Right renal pelvis (tissue), 4 donors: ENCODE results near the gene KCNIP1. TPM values are rescaled to one million over a fixed set of nuclear protein-coding genes. Genes with fewer than 3 reads are reported as not detected.

Experiments used
- DNase-seq, 4 donors: peaks; one replicate each; pipeline ENCODE4 v3.0.0-alpha.2; 2013; ENCODE audit warnings: low read depth in 4 of 4, low spot score in 3 of 4, missing footprints in 1 of 4
- polyA plus RNA-seq, 4 donors: library from polyadenylated mRNA; unstranded; fragments of 120-200 nt; gene quantifications; one replicate each; pipeline ENCODE4 v1.2.1, GENCODE V29; 2013; ENCODE audit not compliant: insufficient read length in 4 of 4

KCNIP1 gene
- polyA plus RNA-seq = 10 to 100 TPM; 10.6 to 14.5 (median 12.7) TPM

DNA sequence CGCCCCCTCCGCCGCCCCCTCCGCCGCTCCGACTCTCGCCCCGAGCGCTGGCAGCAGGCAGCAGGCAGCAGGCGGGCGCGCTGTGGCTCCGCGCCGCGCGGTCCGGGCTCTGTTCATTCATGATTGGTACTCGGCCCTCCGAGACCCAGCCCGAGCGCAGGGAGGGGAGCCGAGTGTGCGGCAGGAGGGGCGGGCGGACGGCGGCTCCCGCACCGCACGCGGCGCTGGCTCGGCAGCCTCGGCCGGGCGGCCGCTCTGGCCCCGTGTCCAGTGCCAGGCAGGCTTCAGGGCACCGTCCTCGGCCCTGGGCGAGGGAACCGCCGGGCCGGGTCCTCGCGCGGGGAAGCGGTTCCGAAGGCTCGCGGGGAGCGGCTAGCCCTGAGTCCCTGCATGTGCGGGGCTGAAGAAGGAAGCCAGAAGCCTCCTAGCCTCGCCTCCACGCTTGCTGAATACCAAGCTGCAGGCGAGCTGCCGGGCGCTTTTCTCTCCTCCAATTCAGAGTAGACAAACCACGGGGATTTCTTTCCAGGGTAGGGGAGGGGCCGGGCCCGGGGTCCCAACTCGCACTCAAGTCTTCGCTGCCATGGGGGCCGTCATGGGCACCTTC lies at the start of gene KCNIP1:
TSS of gene KCNIP1 (plus strand) at position 31 of the 607 bp plus-strand sequence.
- DNase-seq = no peak

DNA sequence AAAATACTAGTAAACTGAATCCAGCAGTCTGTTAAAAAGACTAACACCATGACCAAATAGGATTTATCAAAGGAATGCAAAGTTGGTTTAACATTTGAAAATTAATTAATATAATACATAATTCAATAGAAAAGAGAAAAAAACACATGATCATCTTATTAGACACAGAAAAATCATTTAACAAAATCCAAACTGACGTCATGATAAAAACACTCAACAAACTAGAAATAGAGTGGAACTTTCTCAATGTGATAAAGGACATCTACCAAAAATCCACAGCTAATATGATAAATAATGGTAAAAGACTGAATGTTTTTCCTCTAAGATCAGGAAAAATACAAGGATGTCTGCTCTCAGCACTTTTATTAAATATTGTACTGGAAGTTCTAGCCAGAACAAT lies 40.4 kb upstream of the KCNIP1 start:
- no peak for DNase-seq

DNA sequence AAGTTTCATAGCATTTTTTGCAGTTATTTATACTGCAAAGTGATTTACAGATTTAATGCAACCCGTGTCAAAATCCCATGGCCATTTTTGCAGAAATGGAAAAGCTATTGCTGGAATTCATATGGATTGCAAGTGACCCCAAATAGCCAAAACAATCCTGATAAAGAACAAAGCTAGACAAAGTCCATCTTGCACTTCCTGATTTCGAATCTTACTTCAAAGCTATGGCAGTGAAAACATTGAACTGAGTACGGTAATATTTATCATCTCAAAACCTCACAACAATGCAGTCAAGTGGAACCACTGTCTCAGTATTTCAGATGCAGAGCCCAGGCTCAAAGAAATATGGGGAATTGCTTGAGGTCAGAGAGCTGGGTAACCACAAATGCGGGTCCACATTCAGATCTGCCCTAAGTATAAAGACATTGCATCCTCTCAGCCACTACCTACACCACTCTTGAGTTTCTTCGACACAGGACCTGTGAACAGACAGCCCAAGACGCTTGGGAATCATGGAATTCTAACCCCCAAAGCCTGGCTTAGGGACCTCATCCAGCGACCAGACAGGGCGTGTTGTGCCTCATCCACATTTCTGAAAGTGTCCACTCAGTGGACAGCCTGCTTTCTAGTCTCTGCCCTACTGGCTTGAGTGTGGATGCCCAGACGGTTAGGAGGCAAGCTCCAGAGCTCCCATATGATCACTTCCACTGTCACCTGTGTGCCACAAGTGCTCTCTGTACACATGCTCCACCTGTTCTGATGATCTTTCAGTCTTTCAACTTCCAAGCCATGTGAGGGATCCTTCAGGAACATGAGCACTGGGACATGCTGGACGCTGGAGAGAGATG lies 39.3 kb upstream of the KCNIP1 start:
- DNase-seq = no peak

DNA sequence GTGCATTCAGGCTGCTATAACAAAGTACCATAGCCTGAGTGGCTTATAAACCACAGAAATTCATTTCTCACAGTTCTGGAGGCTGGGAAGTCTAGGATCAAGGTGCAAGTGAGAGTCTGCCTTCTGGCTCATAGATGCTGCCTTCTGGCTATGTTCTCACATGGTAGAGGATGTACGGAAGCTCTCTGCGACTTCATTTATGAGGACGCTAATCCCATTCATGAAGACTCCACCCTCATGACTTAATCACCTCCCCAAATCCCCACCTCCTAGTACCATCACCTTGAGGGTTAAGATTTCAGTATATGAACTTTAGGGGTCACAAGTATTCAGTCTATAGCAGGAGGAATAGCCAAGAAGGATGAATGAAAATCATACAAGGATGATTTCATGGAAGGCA lies 37.3 kb upstream of the KCNIP1 start:
- DNase-seq = no peak

DNA sequence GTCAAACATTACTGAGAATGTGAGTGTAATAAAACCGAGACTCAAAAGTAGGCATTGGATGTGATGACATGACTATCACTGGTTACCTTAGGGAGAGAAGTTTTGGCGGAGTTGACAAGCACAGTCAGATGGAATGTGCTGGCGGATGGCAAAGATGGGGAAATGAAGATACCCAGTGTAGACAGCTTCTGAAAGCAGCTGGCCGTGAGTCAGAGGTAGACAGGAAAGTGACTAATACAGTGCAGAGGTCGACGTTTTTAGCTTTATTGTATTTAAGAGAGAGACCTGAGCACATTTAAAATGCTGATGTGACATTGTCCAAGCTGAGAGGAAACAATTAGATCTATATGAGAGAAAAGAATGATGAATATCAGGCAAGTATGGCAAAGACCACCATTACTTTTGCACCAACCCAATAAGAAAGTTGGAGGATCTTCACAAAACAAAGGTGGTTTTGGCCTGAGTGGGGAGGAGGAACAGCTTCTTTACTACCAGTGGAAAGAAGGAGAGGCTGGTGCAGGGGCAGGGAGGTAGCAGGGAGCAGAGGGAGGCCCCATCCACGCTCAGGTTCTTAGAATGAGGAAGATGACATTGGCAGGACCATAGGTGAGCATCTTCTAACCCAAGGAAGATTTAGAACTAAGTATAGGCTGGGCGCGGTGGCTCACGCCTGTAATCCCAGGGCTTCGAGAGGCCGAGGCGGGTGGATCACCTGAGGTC lies 36.7 kb upstream of the KCNIP1 start:
- no peak for DNase-seq

DNA sequence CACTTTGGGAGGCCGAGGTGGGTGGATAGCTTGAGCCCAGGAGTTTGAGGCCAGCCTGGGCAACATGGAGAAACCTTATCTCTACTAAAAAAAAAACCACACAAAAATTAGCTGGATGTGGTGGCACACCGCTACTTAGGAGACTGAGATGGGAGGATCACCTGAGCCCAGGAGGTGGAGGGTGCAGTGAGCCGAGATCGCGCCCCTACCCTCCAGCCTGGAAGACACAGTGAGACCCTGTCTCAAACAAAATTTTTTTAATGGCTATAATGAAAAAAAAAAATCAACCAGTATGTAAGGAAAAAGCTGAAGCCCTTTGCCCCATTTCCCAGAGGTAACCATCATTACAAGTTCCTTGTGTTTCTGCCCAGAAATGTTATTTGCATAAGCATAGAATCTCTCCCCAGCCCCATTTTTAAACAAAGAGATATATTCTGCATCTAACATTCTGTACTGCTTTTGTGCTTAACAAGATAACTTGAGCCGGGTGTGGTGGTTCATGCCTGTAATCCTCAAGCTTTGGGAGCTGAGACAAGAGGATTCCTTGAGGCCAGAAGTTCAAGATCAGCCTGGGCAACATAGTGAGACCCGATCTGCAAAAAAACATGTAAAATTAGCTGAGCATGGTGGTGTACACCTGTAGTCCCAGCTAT lies 35.1 kb upstream of the KCNIP1 start:
- DNase-seq = no peak

DNA sequence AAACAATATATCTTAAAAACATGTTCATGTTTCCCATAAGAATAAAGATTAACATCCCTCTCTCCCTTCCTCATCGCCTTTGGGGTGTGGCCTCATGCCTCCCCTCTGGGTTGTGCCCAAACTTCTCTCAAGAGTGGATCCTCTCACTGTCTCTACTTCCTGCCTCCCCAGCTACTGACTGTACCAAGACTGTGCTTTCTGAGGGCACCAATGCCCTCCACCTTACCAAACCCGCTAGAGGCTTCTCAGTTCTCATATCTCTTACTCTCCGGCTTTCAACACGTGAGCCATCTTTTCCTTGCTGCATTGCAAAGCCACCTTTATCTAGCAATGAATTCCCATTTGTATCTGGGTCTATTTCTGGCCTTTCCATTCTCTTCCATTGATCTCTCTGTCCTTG lies 34.4 kb upstream of the KCNIP1 start:
- DNase-seq = no peak

DNA sequence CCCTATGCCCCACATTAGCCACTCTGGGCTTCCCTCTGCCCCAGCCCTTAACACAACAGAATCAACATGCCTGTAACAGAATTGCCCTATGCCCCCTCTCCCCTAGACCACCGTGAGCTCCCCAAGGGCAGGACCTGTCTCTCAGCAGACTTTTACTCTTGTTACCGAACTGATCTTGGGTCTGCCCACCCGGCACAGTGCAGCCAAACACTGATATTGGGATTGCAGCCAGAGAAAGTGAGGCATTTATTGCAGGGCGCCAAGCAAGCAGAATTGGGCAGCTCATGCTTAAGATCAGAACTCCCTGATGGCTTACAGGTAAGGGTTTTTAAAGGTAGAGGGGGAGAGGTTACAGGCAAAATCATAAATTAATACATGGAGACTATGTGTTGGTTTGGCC lies 33.5 kb upstream of the KCNIP1 start:
- DNase-seq = no peak

DNA sequence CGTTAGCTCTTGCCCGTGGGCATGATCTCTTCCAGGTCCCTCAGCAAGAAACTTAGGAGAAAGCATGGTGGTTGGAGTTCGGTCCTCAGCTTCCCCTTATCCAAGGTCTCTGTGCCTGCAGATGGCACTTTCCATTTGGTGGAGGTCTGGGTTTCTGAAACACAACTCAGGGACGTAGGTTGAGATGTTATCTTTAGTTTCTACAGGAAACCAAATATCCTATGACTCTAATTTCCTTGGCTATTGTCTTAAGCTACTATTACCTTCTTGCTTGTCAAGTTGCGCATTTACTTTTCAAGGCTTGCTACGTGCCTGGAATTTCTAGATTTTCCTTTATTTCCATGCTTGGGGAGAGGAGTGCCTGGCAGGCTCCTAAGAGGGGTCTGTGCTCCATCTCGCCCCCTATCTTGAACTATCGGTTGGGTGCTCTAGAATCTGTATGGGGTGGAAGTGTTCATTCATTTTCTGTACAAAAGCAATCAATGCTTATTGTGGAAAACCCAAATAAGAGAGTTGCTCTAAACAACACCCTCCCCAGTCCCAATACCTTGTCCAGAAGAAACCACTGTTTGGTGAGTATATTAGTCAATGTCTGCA lies 32.9 kb upstream of the KCNIP1 start:
- no peak for DNase-seq

DNA sequence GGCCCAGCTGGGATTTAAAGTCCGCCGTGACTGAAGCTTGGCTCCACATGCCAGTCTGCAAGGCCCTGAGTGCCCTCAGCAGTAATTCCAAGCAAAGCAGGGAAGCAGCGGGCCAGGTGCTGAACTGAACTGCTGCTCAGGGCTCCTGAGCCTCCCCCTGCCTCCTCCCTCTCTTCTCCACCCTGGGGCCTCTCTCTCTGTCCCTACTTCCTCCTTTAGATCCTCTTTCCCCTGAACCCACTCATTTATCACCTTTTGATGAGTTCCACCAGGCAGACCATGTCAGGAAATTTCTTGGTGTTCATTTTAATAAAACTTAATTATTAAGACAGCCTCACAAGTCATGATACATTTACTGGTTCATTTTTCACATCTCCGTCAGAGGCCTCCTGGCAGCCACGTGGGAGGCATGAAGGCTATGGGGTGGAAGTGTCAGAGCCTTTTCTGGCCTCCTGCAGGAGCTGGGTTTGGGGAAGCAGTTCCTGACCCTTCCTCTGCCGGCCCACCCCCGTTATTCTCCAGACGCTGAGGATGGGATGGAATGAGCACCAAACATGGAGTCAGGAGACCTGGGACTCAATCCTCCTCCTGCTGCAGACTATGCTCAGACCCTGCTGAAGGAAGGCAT lies 32.2 kb upstream of the KCNIP1 start:
- no peak for DNase-seq

DNA sequence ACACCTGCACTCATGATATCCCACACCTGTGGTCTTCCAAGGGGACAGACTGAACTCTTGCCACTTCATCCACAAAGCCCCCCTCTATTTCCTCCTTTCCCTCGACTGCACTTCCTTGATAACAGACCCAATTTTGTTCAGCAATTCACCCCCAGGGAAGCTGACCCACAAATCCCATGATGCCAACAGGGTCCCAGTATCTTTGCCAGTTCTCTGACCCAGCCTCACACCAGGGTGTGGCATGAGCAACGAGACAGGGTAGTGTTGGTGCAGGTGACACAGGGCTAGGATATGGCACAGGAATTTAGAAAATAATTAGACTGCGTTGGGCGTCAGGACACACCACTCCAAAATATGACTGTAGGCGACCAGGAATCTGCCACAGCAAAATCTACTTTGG lies 30.2 kb upstream of the KCNIP1 start:
- no peak for DNase-seq

DNA sequence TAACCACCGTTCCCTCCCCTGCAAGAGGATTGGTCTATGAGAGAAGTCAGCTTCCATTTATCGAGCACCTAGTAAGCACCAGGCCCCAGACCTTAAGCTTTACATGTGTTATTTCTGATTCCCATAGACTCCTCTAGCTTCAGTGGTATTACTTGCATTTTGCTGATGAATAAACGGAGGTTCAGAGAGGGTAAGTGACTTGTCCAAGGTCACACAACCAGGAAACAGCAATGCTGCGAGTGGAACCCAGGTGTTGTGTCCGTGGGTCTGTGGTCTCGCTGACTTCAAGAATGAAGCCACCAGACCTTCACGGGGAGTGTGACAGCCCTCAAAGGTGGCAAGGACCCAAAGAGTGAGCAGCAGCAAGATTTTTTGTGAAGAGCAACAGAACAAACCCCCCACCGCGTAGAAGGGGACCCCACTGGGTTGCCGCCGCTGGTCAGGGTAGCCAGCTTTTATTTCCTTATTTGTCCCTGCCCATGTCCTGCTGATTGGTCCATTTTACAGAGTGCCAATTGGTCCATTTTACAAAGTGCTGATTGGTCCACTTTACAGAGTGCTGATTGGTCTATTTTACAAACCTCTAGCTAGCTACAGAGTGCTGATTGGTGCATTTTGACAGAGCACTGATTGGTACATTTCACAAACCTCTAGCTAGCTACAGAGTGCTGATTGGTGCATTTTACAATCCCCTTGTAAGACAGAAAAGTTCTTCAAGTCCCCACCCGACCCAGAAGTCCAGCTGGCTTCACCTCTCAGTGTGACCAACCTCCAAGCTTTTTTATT lies 29.1 kb upstream of the KCNIP1 start:
- DNase-seq = no peak

DNA sequence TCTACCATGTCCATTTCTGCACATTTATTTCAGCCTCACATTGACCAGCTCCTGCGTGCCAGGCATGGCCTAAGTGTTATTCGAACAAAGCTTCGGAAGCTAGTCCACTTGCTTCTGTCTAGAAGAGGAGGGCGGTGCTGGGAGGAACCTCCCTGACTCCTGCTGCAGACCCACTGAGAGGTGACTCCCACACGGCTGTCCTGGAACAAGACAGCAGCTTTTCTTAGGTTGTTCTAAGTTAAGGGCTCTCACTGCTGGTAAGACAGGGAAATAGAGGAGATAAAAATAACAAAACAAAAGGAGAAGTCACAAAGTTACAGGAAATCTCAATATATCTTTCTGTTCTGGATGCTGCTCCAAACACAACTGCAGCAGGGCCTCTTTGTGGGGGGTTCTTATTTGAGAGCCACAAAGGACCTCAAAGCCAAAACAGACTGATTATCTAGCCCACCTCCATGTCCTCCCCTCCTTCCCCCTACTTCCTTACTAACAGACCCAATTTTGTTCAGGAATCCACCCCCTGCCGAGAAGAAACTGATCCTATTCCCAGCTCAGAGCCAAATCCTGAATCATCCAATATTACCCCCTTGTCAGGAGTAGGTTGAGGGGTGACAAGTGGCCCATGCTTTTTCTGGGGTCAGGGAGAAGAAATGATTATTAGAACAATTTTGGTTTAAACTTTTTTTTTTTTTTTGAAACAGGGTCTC lies 28.4 kb upstream of the KCNIP1 start:
- DNase-seq = no peak

DNA sequence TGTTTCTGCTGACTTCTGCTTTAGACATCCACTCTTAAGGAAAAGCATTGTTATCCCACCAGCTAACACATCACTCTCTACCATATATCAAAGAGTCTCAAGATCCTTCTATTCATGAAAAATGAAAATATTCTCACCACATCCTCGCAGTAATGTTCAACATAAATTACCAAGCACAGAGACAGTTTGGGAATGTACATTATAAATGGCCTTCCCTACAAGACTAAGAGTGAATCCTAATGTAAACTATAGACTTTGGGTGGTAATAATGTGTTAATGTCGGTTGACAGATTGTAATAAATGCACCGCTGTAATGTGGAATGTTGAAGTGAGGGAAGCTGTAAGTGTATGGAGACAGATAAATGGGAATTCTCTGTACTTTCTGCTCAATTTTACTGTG lies 27.1 kb upstream of the KCNIP1 start:
- DNase-seq = no peak

DNA sequence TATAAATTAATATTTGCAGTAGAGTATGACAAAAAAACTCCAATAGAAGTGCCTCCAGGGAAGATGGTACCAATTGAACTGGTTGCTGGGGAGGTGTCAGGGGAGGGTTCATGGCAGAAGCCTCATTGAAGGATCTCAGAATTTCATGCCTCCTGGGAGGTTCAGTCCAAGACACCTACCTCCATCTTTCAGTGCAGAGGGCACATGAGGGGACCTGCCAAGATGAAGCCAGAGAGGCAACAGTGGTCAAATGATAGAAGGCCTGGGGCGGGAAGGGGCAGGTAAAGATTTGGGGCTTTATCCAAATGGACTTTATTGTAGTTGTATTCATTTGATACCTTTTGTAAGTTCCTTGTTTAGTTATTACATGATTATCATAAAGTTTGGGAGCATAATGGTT lies 25.9 kb upstream of the KCNIP1 start:
- DNase-seq = no peak

DNA sequence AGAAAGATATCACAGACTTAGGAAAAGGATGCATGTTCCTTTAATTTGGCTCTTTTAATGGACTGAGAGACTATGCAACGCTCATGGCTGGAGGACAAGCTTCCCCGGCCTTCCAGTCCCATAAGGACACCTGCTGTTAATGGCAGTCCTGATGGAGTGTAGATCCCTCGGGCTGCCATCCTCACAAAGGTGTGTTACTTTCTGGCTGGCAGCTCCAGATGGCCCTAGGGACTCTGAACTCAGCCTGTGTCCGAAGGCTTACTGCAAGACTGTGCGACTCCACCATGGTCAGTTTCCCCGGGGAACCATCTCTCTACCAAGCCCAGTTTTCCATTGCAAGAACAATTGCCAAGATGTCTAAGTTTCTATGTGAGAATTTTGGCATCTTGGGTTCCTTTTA lies 25.5 kb upstream of the KCNIP1 start:
- DNase-seq = no peak

DNA sequence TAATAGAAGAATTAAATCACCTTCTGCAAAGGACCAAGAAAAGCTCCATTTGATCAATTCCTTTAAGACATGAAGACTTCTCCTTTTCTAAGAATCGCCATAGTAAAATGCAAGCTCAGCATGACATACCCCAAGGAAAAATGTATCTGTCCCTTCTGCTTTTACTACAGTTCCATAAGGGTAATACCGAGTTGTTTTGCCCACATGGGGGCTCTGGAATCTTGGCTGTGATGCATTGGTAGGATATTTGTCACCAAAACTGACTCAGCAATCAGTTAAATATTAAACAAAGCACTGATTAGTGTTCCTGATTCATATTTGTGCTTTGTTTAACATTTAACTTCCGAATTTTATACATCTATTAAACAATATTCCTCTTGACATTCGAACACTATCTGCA lies 24.3 kb upstream of the KCNIP1 start:
- no peak for DNase-seq

DNA sequence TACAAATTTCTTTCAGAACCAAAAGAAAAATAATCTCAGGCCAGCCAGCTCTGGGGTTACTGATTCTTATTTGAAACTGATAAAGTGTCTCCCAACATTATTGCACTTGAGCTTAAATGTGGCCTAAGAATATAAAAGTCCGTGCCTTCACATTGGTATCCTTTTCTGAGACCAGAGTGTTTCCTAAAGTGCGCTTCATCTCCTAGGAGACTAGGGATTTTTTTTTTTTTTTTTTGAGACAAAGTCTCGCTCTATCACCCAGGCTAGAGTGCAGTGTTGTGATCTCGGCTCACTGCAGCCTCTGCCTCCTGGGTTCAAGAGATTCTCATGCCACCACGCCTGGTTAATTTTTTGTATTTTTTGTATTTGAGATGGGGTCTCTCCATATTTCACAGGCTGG lies 23.6 kb upstream of the KCNIP1 start:
- DNase-seq = no peak

DNA sequence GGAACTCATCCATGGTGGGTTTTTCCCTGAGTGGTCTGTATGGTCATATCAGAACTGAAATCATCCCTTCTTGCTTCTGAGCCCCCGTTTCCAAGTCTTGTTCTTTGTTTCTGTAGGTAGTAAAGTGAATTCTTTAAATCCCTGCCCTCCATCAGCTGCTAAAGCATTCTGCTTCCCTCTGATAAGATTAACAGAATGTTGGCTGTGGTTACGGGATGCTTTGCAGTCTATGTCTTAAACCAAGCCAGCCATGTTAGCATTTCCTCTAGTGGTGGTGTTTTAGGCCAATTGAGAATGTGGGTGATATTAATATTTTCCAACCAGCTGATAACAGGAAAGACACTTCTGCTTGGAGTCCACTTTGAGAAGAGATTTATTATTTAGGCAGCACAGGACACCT lies 22.0 kb upstream of the KCNIP1 start:
- DNase-seq = no peak
